ENCODE results near the gene ZMAT5.

Gene ZMAT5

GRCh38 chr22:29787371-29787980 lies 20.7 kb upstream of the ZMAT5 start:
- no peak overlapping the region for H3K4me3 ChIP-seq (ENCODE audit: extremely low read depth, insufficient read depth, low read length, poor library complexity, severe bottlenecking)
- H3K27ac ChIP-seq (ENCODE audit: low read depth, low read length, severe bottlenecking) = no peak overlapping the region
- H3K36me3 ChIP-seq (ENCODE audit: control insufficient read depth, insufficient read depth, low read length) = peaks cover 53% of the 10 kb centered on the region
- no peaks in the 10 kb centered on the region for H3K9me3 ChIP-seq (ENCODE audit: control insufficient read depth, low read length)
- no peaks in the 10 kb centered on the region for H3K4me1 ChIP-seq (ENCODE audit: control insufficient read depth, insufficient read depth, low read length, poor library complexity, severe bottlenecking)
- 85 to 86% methylated on average over 8 to 9 of the region's 9 CpGs for WGBS, 2 experiments (ENCODE audit: insufficient coverage in 2 of 2)

GRCh38 chr22:29786031-29786430 lies 19.2 kb upstream of the ZMAT5 start:
- no peaks in the 10 kb centered on the region for H3K9me3 ChIP-seq (ENCODE audit: control insufficient read depth, low read length)

GRCh38 chr22:29784451-29785361 lies 17.9 kb upstream of the ZMAT5 start:
- Histone ChIP-seq H3K4me1 (ENCODE audit: control insufficient read depth, insufficient read depth, low read length, poor library complexity, severe bottlenecking) (peaks cover 21% of the 10 kb centered on the region), H3K27ac (ENCODE audit: low read depth, low read length, severe bottlenecking) (no peak overlapping the region), H3K36me3 (ENCODE audit: control insufficient read depth, insufficient read depth, low read length) (peaks cover 29% of the 10 kb centered on the region), H3K9me3 (ENCODE audit: control insufficient read depth, low read length) (no peaks in the 10 kb centered on the region), H3K4me3 (ENCODE audit: extremely low read depth, insufficient read depth, low read length, poor library complexity, severe bottlenecking) (no peak overlapping the region)
- WGBS, 2 experiments (ENCODE audit: insufficient coverage in 2 of 2) = 85 to 92% methylated on average over 7 to 9 of the region's 9 CpGs

More at GRCh38 chr22:29786031-29786430, 19.2 kb upstream of the ZMAT5 start:
- H3K27ac ChIP-seq (ENCODE audit: low read depth, low read length, severe bottlenecking) = no peak overlapping the region
- H3K36me3 ChIP-seq (ENCODE audit: control insufficient read depth, insufficient read depth, low read length) = peaks cover 42% of the 10 kb centered on the region
- H3K4me1 ChIP-seq (ENCODE audit: control insufficient read depth, insufficient read depth, low read length, poor library complexity, severe bottlenecking) = peaks cover 12% of the 10 kb centered on the region
- WGBS, 2 experiments (ENCODE audit: insufficient coverage in 2 of 2) = 65 to 67% methylated on average over 5 of the region's 5 CpGs
- H3K4me3 ChIP-seq (ENCODE audit: extremely low read depth, insufficient read depth, low read length, poor library complexity, severe bottlenecking) = no peak overlapping the region

GRCh38 chr22:29782061-29782845 lies 15.4 kb upstream of the ZMAT5 start:
- Histone ChIP-seq H3K4me1 (ENCODE audit: control insufficient read depth, insufficient read depth, low read length, poor library complexity, severe bottlenecking) (peaks cover 36% of the 10 kb centered on the region), H3K27ac (ENCODE audit: low read depth, low read length, severe bottlenecking) (no peak overlapping the region), H3K4me3 (ENCODE audit: extremely low read depth, insufficient read depth, low read length, poor library complexity, severe bottlenecking) (no peak overlapping the region), H3K9me3 (ENCODE audit: control insufficient read depth, low read length) (no peaks in the 10 kb centered on the region), H3K36me3 (ENCODE audit: control insufficient read depth, insufficient read depth, low read length) (peaks cover 6% of the 10 kb centered on the region)
- WGBS, 2 experiments (ENCODE audit: insufficient coverage in 2 of 2) = 85 to 96% methylated on average over 6 to 7 of the region's 7 CpGs

- Histone ChIP-seq H3K9me3 (ENCODE audit: control insufficient read depth, low read length) (no peaks in the 10 kb centered on the region), H3K27ac (ENCODE audit: low read depth, low read length, severe bottlenecking) (peak overlapping the region; percentile 85), H3K36me3 (ENCODE audit: control insufficient read depth, insufficient read depth, low read length) (no peaks in the 10 kb centered on the region), H3K4me3 (ENCODE audit: extremely low read depth, insufficient read depth, low read length, poor library complexity, severe bottlenecking) (no peak overlapping the region), H3K4me1 (ENCODE audit: control insufficient read depth, insufficient read depth, low read length, poor library complexity, severe bottlenecking) (peaks cover 36% of the 10 kb centered on the region)
- WGBS, 2 experiments (ENCODE audit: insufficient coverage in 2 of 2) = 63 to 66% methylated on average over 8 of the region's 8 CpGs
These were observed 14.2 kb upstream of the ZMAT5 start for GRCh38 chr22:29780748-29781676.

GRCh38 chr22:29780220-29780619 lies 13.4 kb upstream of the ZMAT5 start:
- H3K27ac ChIP-seq (ENCODE audit: low read depth, low read length, severe bottlenecking) = peak overlapping the region; percentile 85
- no peak overlapping the region for H3K4me3 ChIP-seq (ENCODE audit: extremely low read depth, insufficient read depth, low read length, poor library complexity, severe bottlenecking)
- H3K9me3 ChIP-seq (ENCODE audit: control insufficient read depth, low read length) = no peaks in the 10 kb centered on the region
- WGBS, 2 experiments (ENCODE audit: insufficient coverage in 2 of 2) = 90 to 94% methylated on average over 2 to 3 of the region's 5 CpGs
- peaks cover 36% of the 10 kb centered on the region for H3K4me1 ChIP-seq (ENCODE audit: control insufficient read depth, insufficient read depth, low read length, poor library complexity, severe bottlenecking)
- no peaks in the 10 kb centered on the region for H3K36me3 ChIP-seq (ENCODE audit: control insufficient read depth, insufficient read depth, low read length)

GRCh38 chr22:29773233-29773632 lies 6.4 kb upstream of the ZMAT5 start:
- WGBS, 2 experiments (ENCODE audit: insufficient coverage in 2 of 2) = 63% methylated on average over 1 to 2 of the region's 2 CpGs
- Histone ChIP-seq H3K4me3 (ENCODE audit: extremely low read depth, insufficient read depth, low read length, poor library complexity, severe bottlenecking) (no peak overlapping the region), H3K4me1 (ENCODE audit: control insufficient read depth, insufficient read depth, low read length, poor library complexity, severe bottlenecking) (peaks cover 8% of the 10 kb centered on the region), H3K27ac (ENCODE audit: low read depth, low read length, severe bottlenecking) (peak overlapping the region; percentile 49), H3K9me3 (ENCODE audit: control insufficient read depth, low read length) (no peaks in the 10 kb centered on the region), H3K36me3 (ENCODE audit: control insufficient read depth, insufficient read depth, low read length) (peaks cover 25% of the 10 kb centered on the region)

GRCh38 chr22:29772170-29772641 lies 5.4 kb upstream of the ZMAT5 start:
- Histone ChIP-seq H3K36me3 (ENCODE audit: control insufficient read depth, insufficient read depth, low read length) (peaks cover 25% of the 10 kb centered on the region), H3K27ac (ENCODE audit: low read depth, low read length, severe bottlenecking) (peak overlapping the region; percentile 49), H3K4me3 (ENCODE audit: extremely low read depth, insufficient read depth, low read length, poor library complexity, severe bottlenecking) (no peak overlapping the region), H3K4me1 (ENCODE audit: control insufficient read depth, insufficient read depth, low read length, poor library complexity, severe bottlenecking) (peaks cover 8% of the 10 kb centered on the region), H3K9me3 (ENCODE audit: control insufficient read depth, low read length) (no peaks in the 10 kb centered on the region)
- 51 to 58% methylated on average over 2 to 5 of the region's 5 CpGs for whole genome bisulfite sequencing, 2 experiments (ENCODE audit: insufficient coverage in 2 of 2)

- Histone ChIP-seq H3K36me3 (ENCODE audit: control insufficient read depth, insufficient read depth, low read length) (peaks cover 25% of the 10 kb centered on the region), H3K9me3 (ENCODE audit: control insufficient read depth, low read length) (no peaks in the 10 kb centered on the region), H3K27ac (ENCODE audit: low read depth, low read length, severe bottlenecking) (no peak overlapping the region), H3K4me3 (ENCODE audit: extremely low read depth, insufficient read depth, low read length, poor library complexity, severe bottlenecking) (no peak overlapping the region), H3K4me1 (ENCODE audit: control insufficient read depth, insufficient read depth, low read length, poor library complexity, severe bottlenecking) (peaks cover 8% of the 10 kb centered on the region)
- WGBS, 2 experiments (ENCODE audit: insufficient coverage in 2 of 2) = 100% methylated on average over 1 of the region's 2 CpGs; no CpG with 5 or more reads in 1 of the 2 experiments
These were observed 3.0 kb upstream of the ZMAT5 start for GRCh38 chr22:29769723-29770321.
